ENCODE data around the gene KLHDC3.

- TF ChIP-seq CTCF (IDR thresholded peaks at IDR 0.05) (no peak), POLR2A (IDR thresholded peaks at IDR 0.05) (no peak)
Observed at GRCh38 chr6:43019152-43019551, 5.1 kb downstream of the KLHDC3 start.

Measured in right lobe of liver (tissue), 4 donors.